Measurements from ENCODE around the gene ZNF385B. TPM values are rescaled to one million over a fixed set of nuclear protein-coding genes. Genes with fewer than 3 reads are reported as not detected.
A peak's percentile ranks its signal among the peaks of the same experiment; 100 is the strongest.

The ZNF385B gene
- total RNA-seq, 2 donors from 2014 or later = 0.61 to 1.2 TPM

GRCh38 chr2:179447421-179447820, 414.0 kb downstream of the ZNF385B start:
- intact Hi-C loops (cut with DNase I, micrococcal nuclease) = no loop called here
- ATAC-seq = no peak
- no peak for DNase-seq

GRCh38 chr2:179446476-179447141, 414.8 kb downstream of the ZNF385B start:
- peak; percentile 35 for ATAC-seq
- DNase-seq = no peak
- intact Hi-C loops (cut with DNase I, micrococcal nuclease) = no loop called here

- intact Hi-C loops (cut with DNase I, micrococcal nuclease) = no loop called here
Measured at GRCh38 chr2:179444056-179444455, 417.4 kb downstream of the ZNF385B start.

GRCh38 chr2:179443180-179443579, 418.2 kb downstream of the ZNF385B start:
- no peak for ATAC-seq

More at GRCh38 chr2:179444056-179444455, 417.4 kb downstream of the ZNF385B start:
- DNase-seq (no peak), ATAC-seq (no peak)

GRCh38 chr2:179442206-179442605, 419.2 kb downstream of the ZNF385B start:
- DNase-seq (no peak), ATAC-seq (no peak)
- intact Hi-C loops (cut with DNase I, micrococcal nuclease) = no loop called here

More at GRCh38 chr2:179443180-179443579, 418.2 kb downstream of the ZNF385B start:
- DNase-seq = no peak
- intact Hi-C loops (cut with DNase I, micrococcal nuclease) = no loop called here

- intact Hi-C loops (cut with DNase I, micrococcal nuclease) = no loop called here
- DNase-seq (no peak), ATAC-seq (no peak)
Measured at GRCh38 chr2:179441551-179441950, 419.9 kb downstream of the ZNF385B start.

- intact Hi-C loops (cut with DNase I, micrococcal nuclease) = no loop called here
- DNase-seq (no peak), ATAC-seq (no peak)
Measured at GRCh38 chr2:179440642-179441251, 420.7 kb downstream of the ZNF385B start.

- no peak for ATAC-seq
- intact Hi-C loops (cut with DNase I, micrococcal nuclease) = loop anchor here in 1 of 2 donors (5.0 kb wide), 1 partner anchor 221 kb away; no protein-coding TSS in a partner anchor
- DNase-seq = no peak
Measured at GRCh38 chr2:179438654-179439053, 422.8 kb downstream of the ZNF385B start.

GRCh38 chr2:179437430-179437829, 424.0 kb downstream of the ZNF385B start:
- DNase-seq (no peak), ATAC-seq (no peak)
- intact Hi-C loops (cut with DNase I, micrococcal nuclease) = loop anchor here in 1 of 2 donors (5.0 kb wide), 1 partner anchor 220 kb away; no protein-coding TSS in a partner anchor

- DNase-seq (no peak), ATAC-seq (no peak)
- intact Hi-C loops (cut with DNase I, micrococcal nuclease) = loop anchor here in 1 of 2 donors (5.0 kb wide), 1 partner anchor 218 kb away; no protein-coding TSS in a partner anchor
Measured at GRCh38 chr2:179435566-179435965, 425.8 kb downstream of the ZNF385B start.

- no peak for DNase-seq
- ATAC-seq = no peak
- intact Hi-C loops (cut with DNase I, micrococcal nuclease) = loop anchor here in 1 of 2 donors (5.0 kb wide), 1 partner anchor 218 kb away; no protein-coding TSS in a partner anchor
Measured at GRCh38 chr2:179435000-179435399, 426.4 kb downstream of the ZNF385B start.

- intact Hi-C loops (cut with DNase I, micrococcal nuclease) = no loop called here
- ATAC-seq (no peak), DNase-seq (no peak)
Measured at GRCh38 chr2:179434357-179434756, 427.1 kb downstream of the ZNF385B start.

GRCh38 chr2:179432751-179433150, 428.7 kb downstream of the ZNF385B start:
- intact Hi-C loops (cut with DNase I, micrococcal nuclease) = no loop called here
- DNase-seq = no peak
- no peak for ATAC-seq

GRCh38 chr2:179429597-179429996, 431.8 kb downstream of the ZNF385B start:
- ATAC-seq (no peak), DNase-seq (no peak)
- intact Hi-C loops (cut with DNase I, micrococcal nuclease) = no loop called here

- no peak for ATAC-seq
- DNase-seq = no peak
Measured at GRCh38 chr2:179429060-179429471, 432.3 kb downstream of the ZNF385B start.

GRCh38 chr2:179428649-179429048, 432.8 kb downstream of the ZNF385B start:
- ATAC-seq (no peak), DNase-seq (no peak)
- intact Hi-C loops (cut with DNase I, micrococcal nuclease) = no loop called here

More at GRCh38 chr2:179429060-179429471, 432.3 kb downstream of the ZNF385B start:
- intact Hi-C loops (cut with DNase I, micrococcal nuclease) = no loop called here

GRCh38 chr2:179427065-179427464, 434.3 kb downstream of the ZNF385B start:
- intact Hi-C loops (cut with DNase I, micrococcal nuclease) = no loop called here
- no peak for DNase-seq

GRCh38 chr2:179424571-179424970, 436.8 kb downstream of the ZNF385B start:
- intact Hi-C loops (cut with DNase I, micrococcal nuclease) = loop anchor here in 1 of 2 donors (5.0 kb wide), 1 partner anchor 328 kb away; no protein-coding TSS in a partner anchor
- ATAC-seq (no peak), DNase-seq (no peak)

More at GRCh38 chr2:179427065-179427464, 434.3 kb downstream of the ZNF385B start:
- ATAC-seq = no peak

- intact Hi-C loops (cut with DNase I, micrococcal nuclease) = loop anchor here in 1 of 2 donors (5.0 kb wide), 1 partner anchor 330 kb away; no protein-coding TSS in a partner anchor
- peak; percentile 72 for ATAC-seq
- DNase-seq = peak in 1 of 2 donors; percentile 78
Measured at GRCh38 chr2:179422037-179422643, 439.3 kb downstream of the ZNF385B start.
